GM19240 (cell line): ENCODE measurements around the gene NFIA.

Experiments used
- DNase-seq: peaks from one replicate; pipeline ENCODE4 v3.0.0; 2011; ENCODE audit warnings: low spot score; ENCODE audit not compliant: insufficient read length

Gene NFIA

GRCh38 chr1:61130338-61131000 is 48.1 kb downstream of the NFIA start:
- DNase-seq: no peak

GRCh38 chr1:61131248-61131647 is 48.9 kb downstream of the NFIA start:
- DNase-seq: no peak

- no peak for DNase-seq
These were observed 49.4 kb downstream of the NFIA start for GRCh38 chr1:61131716-61132115.

- DNase-seq: no peak
These were observed 49.8 kb downstream of the NFIA start for GRCh38 chr1:61132176-61132638.

GRCh38 chr1:61132645-61133334 is 50.4 kb downstream of the NFIA start:
- DNase-seq: no peak

- no peak for DNase-seq
These were observed 51.1 kb downstream of the NFIA start for GRCh38 chr1:61133335-61134019.

GRCh38 chr1:61135291-61135690 is 52.9 kb downstream of the NFIA start:
- no peak for DNase-seq

- DNase-seq: no peak
These were observed 55.9 kb downstream of the NFIA start for GRCh38 chr1:61138305-61138704.

- no peak for DNase-seq
These were observed 56.8 kb downstream of the NFIA start for GRCh38 chr1:61138921-61139774.

GRCh38 chr1:61139775-61140549 is 57.6 kb downstream of the NFIA start:
- DNase-seq: no peak

- DNase-seq: no peak
These were observed 58.4 kb downstream of the NFIA start for GRCh38 chr1:61140778-61141177.

- DNase-seq: no peak
These were observed 59.1 kb downstream of the NFIA start for GRCh38 chr1:61141288-61142042.

GRCh38 chr1:61142043-61142440 is 59.7 kb downstream of the NFIA start:
- DNase-seq: no peak

GRCh38 chr1:61142726-61143500 is 60.6 kb downstream of the NFIA start:
- no peak for DNase-seq

- no peak for DNase-seq
These were observed 61.6 kb downstream of the NFIA start for GRCh38 chr1:61143821-61144424.

- DNase-seq: no peak
These were observed 66.9 kb downstream of the NFIA start for GRCh38 chr1:61149010-61149860.

GRCh38 chr1:61151565-61151964 is 69.2 kb downstream of the NFIA start:
- no peak for DNase-seq

- no peak for DNase-seq
These were observed 69.7 kb downstream of the NFIA start for GRCh38 chr1:61152066-61152465.
